ENCODE results near the gene CTSW.

DNA sequence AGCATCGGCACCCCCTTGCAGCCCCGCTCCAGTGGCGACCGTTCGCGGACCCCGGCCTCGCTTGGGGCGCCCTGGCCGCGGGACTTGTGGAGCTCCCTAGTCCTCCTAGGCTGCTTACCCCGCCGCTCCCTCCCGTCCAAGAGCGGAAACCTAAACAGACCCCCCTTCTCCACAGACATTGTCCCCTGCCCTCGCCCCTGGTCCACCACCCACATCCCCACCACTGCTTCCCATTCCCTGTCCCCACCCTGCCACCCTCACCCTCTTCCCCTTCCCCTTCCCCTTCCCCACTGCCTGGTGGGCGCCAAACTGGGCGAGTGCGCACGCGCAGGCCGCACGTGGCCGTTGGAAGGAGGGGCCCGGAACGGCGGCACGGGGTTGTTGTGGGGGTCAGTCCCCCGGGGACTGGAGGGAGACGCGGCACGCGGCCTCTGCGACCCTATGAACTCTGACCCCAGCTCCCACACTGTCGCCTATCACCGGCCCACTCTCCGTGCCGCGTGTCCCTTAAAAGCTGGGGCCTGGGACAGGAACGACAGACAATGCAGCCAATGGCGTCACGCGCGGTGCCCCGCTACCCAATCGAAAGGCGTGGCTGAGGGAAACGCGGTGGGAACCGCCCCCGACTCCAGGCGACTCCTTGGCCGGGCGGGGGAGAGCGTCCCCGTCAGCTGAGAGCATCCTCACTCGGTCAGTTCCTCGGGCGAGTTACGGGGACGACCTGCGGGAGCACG, 46.2 kb upstream of the CTSW start, which contains the start of gene SNX32:
- no peak for TF ChIP-seq POLR2A (IDR thresholded peaks at IDR 0.05; ENCODE audit: low read depth, low read length)
- peak; percentile 97 for TF ChIP-seq MAZ (IDR thresholded peaks at IDR 0.05; ENCODE audit: borderline replicate concordance, low read depth, low read length)
- no peak for TF ChIP-seq MAFK (IDR thresholded peaks at IDR 0.05; ENCODE audit: low read depth, low read length)
- no peak for TF ChIP-seq CTCF (conservative IDR thresholded peaks at IDR 0.05; ENCODE audit: low read depth, low read length)

All from IMR-90 (cell line).